GM21526 (cell line): ENCODE data around the gene ACACA.

ENCODE experiments used
- ATAC-seq: cut with Tn5 transposase; IDR thresholded peaks from one replicate; pipeline ENCODE4 v1.9.1; 2021; ENCODE audit warnings: moderate library complexity; ENCODE audit not compliant: unreplicated experiment, low FRiP score

The ACACA gene

DNA sequence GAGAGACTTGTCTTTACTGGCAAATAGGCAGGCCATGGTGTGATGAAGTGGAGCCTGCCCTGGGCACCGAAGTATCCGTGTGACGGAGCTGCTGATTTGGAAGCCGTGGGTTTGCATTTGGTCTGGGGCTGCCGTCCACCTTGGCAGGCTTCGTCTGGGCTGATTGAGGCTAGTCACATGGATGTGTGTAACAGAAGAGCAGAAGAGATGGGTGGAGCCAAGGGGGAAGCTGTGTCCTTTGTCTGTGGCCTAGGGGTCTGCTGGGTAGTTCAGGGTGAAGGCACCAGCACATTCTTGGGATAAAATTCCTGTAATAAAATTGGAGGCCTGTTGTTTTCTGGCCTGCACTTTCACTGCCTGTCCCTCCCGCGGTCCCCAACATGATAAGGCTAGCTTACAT is 351.7 kb downstream of the ACACA start:
- no peak for ATAC-seq

DNA sequence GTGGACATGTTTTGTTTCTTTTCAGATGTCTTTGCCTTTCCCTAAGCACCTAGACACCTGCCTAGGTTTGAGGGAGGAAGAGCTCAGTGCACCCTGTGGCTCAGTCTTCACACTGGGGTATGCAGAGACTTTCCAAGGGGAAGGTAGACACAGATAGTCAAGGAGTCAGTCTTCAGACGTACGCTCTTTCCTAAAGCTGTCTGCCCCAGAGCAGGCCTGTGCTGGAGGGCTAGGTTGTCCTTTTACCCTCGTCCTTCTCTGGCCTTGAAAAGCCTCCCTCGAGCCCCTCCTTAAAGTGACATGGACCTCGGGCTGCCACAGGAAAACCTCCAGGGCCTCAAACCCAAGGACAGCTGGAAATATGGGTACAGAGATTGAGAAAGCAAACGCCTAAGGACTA is 354.2 kb downstream of the ACACA start:
- ATAC-seq, result no peak

- no peak for ATAC-seq
Observed at GRCh38 chr17:37051833-37052232, 354.8 kb downstream of the ACACA start.

- no peak for ATAC-seq
Observed at GRCh38 chr17:37051381-37051780, 355.3 kb downstream of the ACACA start.

- ATAC-seq, result no peak
Observed at GRCh38 chr17:37050920-37051319, 355.7 kb downstream of the ACACA start.

DNA sequence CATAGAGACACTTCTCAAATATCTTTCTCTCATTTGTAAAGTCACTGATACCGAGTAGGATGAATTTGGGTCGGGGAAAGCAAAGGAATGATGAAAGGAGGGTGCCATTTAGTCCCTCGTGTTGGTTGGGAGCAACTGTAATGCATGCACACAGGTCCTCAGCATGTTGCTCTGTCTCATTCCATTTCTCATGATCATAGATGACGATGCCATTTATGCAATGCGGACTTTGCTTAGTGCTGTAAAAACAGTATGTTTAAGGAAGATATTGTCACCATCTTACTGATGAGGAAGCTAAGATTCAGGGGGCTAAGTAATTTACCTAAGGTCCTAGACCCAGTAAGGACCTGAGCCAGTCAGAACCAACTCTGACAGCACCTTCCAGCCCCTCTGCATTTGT is 357.8 kb downstream of the ACACA start:
- ATAC-seq, result no peak

DNA sequence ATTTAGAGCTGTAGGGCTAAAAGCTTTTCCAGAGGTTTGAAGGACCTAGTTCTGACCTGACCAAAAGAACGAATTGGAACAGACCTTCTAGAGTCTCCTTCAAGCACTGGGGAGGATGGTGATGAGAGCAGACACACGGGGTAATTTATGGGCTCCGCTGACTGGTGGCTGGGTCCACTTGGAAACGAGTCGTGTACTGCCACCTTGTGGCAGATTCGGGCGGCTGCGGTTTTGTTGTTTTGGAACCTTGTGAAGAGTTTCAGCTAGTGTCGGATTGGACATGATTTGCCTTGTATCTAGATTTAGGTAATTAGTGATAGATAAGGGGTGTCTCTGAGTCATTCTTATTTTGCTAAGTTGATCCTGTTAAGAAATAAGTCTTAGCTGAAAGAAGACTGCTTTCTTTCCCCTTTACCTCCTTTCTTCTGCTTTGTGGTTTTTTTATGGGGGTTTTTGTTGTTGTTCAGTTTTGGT is 359.0 kb downstream of the ACACA start:
- no peak for ATAC-seq

DNA sequence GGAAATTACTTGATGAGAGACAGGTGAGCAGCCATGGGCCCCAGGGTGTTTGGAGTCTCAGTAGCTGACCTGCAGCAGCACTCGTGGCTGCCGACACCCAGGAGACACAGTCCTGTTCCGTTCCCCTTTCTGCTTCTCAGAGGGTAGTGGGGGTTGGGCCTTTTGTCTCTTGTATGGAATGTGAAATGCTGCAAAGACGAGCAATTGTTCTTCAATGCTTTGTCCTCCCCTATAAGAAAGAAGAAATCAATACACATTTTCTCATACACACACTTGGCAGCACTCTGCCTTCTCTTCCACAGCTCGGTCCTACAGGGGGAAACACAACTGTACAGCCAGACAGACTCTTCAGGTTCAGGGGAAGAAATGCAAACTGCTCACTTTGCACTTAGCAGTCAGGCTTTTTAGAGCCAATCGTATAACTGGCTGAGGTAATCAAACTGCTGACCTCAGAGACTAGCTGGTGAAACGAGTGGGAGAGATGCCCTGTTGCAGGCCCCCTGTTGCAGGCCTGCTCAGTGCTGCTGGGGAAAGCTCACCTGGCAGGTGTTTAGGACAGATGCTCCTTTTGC is 361.2 kb downstream of the ACACA start:
- no peak for ATAC-seq

DNA sequence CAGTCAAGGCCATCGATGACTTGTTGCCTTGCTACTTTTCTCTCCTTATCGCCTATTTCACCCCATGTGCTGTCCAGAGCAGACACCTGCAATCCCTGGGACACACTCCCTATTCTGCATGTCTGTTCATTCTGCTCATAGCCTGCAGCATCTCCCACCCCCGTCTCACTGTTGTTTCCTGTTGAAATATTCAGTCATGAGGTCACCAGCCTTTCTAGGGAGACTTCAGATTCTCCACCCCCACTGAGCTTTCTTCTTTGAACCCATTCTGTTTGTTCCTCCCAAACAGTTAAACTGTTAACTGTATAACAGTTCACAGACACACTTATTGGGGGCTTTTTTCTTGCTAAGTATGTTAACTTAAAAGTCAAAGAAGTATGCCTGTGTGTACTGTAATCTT is 363.4 kb downstream of the ACACA start:
- no peak for ATAC-seq

DNA sequence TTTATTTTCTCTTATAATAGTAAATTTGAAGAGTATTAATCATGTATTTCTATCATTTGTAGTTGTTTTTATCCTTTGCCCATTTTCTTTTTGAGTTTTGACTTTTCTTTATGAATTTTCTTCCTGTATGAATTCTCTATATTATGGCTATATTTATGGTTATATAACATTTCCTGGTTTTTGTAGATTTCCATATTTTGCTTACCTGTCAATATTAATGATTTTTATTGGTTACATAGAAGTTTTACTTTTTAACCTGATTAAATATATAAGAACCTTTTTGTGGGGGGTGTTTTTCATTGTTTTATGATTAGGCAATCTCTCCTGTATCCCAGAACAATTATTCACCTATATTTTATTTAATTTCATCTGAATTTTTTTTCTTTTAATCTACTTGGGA is 364.7 kb downstream of the ACACA start:
- ATAC-seq, result no peak

- ATAC-seq, result no peak
Observed at GRCh38 chr17:37039269-37039668, 367.4 kb downstream of the ACACA start.

DNA sequence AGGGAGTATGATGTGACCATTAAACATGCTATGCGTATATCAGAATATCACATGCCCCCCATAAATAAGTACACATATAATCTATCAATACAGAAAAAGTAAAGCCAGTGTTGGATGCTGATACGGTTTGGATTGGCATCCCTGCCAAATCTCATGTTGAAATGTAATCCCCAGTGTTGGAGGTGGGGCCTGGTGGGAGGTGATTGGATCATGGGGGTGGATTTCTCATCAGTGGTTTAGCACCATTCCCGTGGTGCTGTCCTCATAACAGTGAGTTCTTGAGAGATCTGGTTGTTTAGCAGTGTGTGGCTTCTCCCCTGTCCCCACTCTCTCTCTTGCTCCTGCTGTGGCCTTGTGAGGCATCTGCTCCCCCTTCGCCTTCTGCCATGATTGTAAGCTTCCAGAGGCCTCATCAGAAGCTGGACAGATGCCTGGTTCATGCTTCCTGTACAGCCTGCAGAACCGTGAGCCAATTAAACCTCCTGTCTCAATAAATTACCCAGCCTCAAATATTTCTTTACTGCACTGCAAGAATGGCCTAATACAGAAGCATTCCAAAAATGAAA is 369.0 kb downstream of the ACACA start:
- ATAC-seq, result no peak
